Epithelial cell of proximal tubule (primary cell): Measurements from ENCODE around the gene MUL1. TPM values are rescaled to one million over a fixed set of nuclear protein-coding genes. Genes with fewer than 3 reads are reported as not detected.

Source experiments
- DNase-seq: peaks from one replicate; pipeline ENCODE4 v3.0.0-alpha.2; 2011; ENCODE audit warnings: low read depth
- H3K4me3 ChIP-seq: 2 replicates; pipeline ENCODE4 v1.5.1; 2011; ENCODE audit warnings: low read depth, mild to moderate bottlenecking, low read length
- total RNA-seq: library from RNA; depleted of rRNA; stranded (reverse); fragments of >200 nt; gene quantifications from 2 replicates; pipeline ENCODE4 v1.2.3, GENCODE V29; 2015
- TF ChIP-seq, protein P1 (sequence below): conservative IDR thresholded peaks from 2 replicates; pipeline ENCODE4 v1.5.1; 2012; ENCODE audit warnings: low read depth, mild to moderate bottlenecking, low read length

MUL1 gene
- total RNA-seq, 1 donor from 2014 or later, result 24.6 TPM

DNA sequence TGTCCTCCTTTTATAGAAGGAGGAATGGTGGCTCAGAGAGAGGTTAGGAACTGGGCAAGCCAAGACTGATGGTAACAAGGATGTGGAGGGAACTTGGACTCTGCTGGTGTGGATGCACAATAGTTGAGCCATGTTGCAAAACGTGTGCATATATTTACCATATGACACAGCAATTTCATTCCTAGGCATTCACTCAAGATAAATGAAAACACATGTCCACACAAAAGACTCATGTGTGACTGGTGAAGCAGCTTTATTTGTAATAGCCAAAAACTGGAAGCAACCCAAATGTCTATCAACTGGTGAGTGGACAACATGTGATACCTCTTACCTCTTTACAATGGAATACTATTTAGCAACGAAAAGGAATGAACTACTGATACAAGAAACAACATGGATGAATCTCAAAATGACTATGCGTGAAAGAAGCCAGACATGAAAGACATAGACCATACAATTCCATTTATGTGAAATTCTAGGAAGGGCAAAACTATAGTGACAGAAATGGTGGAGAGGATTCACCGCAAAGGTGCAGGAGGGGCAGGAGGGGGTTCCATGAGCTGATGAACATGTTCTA lies 58.1 kb downstream of the MUL1 start:
- DNase-seq, result no peak
- TF ChIP-seq, protein P1, sequence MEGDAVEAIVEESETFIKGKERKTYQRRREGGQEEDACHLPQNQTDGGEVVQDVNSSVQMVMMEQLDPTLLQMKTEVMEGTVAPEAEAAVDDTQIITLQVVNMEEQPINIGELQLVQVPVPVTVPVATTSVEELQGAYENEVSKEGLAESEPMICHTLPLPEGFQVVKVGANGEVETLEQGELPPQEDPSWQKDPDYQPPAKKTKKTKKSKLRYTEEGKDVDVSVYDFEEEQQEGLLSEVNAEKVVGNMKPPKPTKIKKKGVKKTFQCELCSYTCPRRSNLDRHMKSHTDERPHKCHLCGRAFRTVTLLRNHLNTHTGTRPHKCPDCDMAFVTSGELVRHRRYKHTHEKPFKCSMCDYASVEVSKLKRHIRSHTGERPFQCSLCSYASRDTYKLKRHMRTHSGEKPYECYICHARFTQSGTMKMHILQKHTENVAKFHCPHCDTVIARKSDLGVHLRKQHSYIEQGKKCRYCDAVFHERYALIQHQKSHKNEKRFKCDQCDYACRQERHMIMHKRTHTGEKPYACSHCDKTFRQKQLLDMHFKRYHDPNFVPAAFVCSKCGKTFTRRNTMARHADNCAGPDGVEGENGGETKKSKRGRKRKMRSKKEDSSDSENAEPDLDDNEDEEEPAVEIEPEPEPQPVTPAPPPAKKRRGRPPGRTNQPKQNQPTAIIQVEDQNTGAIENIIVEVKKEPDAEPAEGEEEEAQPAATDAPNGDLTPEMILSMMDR, result no peak
- no peak overlapping the region for H3K4me3 ChIP-seq

Other genes with a start within 250 kb of the MUL1 start
- gene VWA5B1, start 217.3 kb downstream of the MUL1 start, total RNA-seq, result not detected in 2 replicates
- gene CAMK2N1, start 21.9 kb downstream of the MUL1 start, total RNA-seq, result 18.2 and 19.7 TPM in 2 replicates
- gene FAM43B, start 44.4 kb upstream of the MUL1 start, total RNA-seq, result 0.36 and 0.81 TPM in 2 replicates
- 6.0 and 10.1 TPM in 2 replicates for gene CDA, start 80.9 kb upstream of the MUL1 start, total RNA-seq
- gene PINK1, start 125.3 kb upstream of the MUL1 start, total RNA-seq, result 42.4 and 44.3 TPM in 2 replicates
- 191 and 331 TPM in 2 replicates for gene DDOST, start 153.2 kb upstream of the MUL1 start, total RNA-seq
- gene KIF17, start 209.9 kb upstream of the MUL1 start, total RNA-seq, result 1.8 and 3.3 TPM in 2 replicates
- 15.2 and 23.8 TPM in 2 replicates for gene SH2D5, start 224.6 kb upstream of the MUL1 start, total RNA-seq